ENCODE data around the gene DYRK1B.

GRCh38 chr19:39840492-39840891 is 6.5 kb upstream of the DYRK1B start:
- no peak for TF ChIP-seq CTCF (IDR thresholded peaks at IDR 0.05)
- TF ChIP-seq POLR2A (IDR thresholded peaks at IDR 0.05) = no peak

Data from uterus (tissue), 2 donors.